NCI-H1417 (cell line): ENCODE results near the gene PTPRF.
"Not testable (repeated sequence)": the region's sequence is repeated elsewhere in the genome, so short reads cannot be mapped to it uniquely, and the experiment has no call there.

Experiments used
- DNase-seq, 3 experiments: peaks; one replicate each; lab custom pipeline; 2025; lab: John Stamatoyannopoulos, UW

PTPRF gene

DNA sequence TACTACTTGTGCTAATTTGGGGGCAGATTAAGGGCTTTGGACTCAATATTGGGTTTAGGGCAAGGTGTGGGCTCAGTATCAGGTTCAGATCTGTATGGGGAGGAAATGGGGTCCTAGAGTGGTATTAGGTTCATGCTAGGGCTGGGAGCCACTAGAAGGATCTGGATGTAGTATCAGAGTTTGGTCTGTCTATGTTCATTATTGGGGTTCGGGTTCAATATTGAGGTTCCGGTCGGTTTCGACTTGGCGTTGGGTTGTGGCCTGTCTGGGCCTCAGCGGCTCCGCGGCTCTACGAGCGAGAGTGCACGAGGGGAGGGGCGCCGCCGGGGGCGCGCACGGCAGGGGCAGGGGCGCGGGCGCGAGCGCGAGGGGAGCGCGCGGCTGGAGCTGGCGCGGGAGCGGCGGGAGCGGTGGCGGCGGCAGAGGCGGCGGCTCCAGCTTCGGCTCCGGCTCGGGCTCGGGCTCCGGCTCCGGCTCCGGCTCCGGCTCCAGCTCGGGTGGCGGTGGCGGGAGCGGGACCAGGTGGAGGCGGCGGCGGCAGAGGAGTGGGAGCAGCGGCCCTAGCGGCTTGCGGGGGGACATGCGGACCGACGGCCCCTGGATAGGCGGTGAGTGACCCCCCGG lies at the start of gene PTPRF:
PTPRF (plus strand) TSS at position 401 of the 624 bp plus-strand sequence. CDS start 14,193 bp downstream, outside the sequence.
- peak; percentile 75 to 82 (median 80) for DNase-seq

DNA sequence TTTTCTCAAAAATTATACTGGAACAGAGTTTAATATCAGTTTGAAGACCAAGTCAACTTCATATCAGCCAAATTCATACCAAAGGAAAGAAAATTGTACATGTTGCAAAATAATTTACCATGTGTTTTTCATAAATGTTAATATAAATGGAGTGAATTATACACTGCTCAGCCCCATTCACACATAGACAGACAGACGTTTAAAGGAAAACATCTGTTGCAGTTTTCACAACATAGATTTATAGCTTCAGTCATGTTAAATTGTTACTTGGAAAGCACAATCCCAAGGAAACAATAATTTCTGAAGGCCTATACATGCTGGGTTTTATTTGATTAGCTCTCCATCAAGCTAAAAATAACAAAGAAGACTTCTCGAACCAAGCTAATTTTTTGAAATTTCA lies 49.2 kb upstream of the PTPRF start:
- peak in 1 of 3 experiments; percentile 41 for DNase-seq

DNA sequence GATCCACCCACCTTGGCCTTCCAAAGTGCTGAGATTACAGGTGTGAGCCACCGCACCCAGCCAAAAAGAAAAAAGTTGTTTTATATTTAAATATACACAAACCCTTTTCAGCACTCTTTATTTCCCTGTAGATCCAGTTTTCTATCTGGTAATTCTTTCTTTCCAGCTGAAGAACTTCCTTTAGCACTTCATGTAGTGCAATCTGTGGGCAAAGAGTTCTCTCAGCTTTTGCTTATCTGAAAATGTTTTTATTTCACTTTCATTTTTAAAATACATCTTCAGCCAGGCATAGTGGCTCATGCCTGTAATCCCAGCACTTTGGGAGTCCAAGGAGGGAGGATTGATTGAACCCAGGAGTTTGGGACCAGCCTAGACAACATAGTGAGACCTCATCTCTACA lies 48.5 kb upstream of the PTPRF start:
- no peak for DNase-seq

DNA sequence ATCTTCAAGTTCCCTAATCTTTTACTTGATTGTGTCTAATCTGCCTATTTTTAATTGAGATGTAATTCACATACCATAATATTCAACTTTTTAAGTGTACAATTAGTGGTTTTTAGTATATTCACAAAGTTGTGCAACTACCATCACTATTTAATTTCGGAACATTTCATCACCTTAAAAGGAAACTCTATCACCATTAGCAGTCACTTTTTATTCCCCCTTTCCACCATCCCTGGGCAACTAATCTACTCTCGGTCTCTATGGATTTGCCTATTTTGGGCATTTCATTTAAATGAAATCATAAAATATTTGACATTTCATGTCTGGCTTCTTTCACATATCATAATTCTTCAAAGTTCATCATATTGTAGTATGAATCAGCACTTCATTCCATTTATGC lies 46.3 kb upstream of the PTPRF start:
- DNase-seq, result no peak

DNA sequence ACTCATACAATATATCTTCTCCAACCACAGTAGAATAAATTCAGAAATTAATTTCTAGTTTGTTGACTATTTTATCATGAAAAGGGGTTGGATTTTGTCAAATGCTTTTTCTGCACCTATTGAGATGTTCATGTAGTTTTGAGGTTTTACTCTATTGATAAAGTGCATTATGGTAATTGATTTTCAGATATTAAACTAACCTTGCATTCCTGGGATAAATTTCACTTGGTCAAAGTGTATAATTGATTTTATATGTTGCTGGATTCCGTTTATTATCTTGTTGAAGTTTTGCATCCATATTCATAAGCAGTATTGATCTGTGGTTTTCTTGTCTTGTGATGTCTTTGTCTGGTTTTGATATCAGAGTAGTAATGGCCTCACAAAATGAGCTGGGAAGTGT lies 42.5 kb upstream of the PTPRF start:
- no peak for DNase-seq

DNA sequence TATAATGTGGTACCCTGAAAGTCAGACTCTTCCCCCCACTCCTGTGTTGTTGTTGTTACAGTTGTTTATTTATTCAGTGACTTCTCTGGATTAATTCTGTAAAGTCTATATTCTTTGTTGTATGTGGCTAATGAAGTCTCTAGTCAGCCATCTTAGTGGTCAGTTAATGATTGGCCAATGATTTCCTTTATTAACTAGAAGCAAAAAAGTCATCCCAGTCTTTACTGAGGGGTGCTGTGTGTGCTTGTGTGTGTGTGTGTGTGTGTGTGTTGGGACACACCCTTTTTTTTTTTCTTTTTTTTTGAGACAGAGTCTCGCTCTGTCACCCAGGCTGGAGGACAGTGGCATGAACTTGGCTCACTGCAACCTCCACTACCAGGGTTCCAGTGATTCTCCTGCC lies 39.6 kb upstream of the PTPRF start:
- DNase-seq, result no peak

DNA sequence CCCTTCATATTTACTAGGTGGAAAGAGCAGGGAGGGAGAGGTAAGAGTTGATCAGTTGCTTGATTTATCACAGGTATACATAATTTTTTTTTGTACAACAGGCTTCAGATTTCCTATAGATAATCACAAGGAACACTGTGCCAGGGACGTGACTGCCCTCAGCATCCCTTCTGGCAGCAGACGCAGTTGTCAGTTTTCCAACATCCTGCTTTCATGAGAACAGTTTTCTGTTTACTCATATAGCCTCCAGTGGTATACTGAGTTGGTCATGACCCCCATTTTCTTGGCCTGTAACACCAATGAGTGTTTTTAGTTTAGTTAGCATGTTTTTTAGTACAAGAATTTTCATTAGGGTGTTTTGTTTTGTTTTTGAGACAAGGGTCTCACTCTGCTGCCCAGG lies 37.9 kb upstream of the PTPRF start:
- DNase-seq, result no peak

DNA sequence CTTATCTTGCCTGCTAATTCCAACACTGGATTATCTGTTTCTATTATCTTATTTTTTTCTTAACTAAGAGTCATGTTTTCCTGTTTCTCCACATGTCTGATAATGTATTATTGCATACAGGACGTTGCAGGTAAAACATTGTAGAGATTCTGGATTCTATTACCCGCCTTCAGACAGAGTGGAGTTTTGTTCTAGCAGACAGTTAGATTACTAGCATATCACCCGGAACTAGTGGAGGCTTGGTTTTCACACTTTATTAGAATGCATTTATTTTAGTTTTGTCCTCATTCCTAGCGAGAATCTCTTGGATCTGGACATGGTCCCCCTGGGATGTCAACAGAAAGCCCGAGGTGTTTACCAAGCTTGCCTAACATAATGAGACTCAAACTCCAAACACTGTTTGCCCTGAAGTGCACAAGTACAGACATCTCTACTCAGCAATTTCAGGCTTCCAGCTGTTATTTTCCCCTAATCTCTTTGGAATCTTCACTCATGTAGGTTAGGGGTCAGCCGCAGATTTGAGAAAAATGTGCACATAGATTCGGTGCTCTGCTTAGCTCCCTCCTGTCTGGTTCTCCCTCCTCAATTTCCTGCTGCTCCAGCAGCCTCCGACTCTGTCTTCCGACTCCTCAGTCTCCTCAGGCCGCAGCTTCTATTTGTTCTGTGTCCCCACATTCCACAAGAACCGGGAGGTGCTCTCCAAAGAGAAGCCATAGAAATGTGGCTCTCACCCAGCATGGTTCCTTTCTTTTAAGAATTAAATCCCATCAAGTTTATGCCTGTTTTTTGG lies 36.8 kb upstream of the PTPRF start:
- DNase-seq, result no peak

DNA sequence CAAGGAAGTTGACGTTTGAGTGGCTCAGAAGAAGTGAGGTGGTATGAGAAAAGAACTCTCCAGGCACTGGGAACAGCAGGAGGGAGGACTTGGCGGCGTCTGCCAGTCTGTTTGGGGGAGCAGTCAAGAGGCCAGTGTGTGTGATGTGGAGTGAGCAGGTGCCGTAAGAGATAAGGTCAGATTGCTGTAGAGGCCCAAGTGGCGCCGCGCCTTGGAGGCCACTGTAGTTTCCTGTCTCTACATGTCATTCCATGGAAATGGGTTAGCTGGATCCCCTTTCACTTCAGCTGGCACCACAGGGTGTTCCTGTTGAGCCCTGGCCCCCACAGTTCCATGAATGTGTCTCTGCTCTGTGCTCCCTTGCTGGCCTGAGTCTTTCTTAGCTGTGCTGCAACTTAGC lies 35.5 kb upstream of the PTPRF start:
- no peak for DNase-seq

DNA sequence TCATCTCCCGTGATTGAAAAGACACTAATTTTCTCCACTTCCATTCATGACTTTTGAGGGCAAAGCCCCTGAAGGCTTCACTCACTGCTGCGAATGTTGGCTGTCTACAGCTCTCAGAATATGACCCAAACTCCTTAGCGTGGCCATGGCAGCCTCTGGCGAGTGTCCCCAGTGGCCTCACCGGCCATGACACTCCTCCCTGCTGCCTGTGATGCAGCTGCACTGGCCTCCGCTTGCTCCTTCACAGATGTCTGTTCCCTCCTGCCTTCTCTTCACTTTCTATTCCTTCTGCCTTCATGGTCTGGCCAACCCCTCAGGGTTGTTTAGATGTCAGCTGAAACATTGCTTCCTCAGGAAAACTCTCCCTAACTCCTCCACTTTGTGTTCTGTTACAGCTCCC lies 30.8 kb upstream of the PTPRF start:
- DNase-seq, result no peak

DNA sequence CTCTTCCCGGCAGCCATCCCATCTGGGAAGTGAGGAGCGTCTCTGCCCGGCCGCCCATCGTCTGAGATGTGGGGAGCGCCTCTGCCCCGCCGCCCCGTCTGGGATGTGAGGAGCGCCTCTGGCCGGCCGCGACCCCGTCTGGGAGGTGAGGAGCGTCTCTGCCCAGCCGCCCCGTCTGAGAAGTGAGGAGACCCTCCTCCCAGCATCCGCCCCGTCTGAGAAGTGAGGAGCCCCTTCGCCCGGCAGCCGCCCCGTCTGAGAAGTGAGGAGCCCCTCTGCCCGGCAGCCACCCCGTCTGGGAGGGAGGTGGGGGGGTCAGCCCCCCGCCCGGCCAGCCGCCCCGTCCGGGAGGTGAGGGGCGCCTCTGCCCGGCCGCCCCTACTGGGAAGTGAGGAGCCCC lies 28.9 kb upstream of the PTPRF start:
- DNase-seq, result not testable (repeated sequence)

DNA sequence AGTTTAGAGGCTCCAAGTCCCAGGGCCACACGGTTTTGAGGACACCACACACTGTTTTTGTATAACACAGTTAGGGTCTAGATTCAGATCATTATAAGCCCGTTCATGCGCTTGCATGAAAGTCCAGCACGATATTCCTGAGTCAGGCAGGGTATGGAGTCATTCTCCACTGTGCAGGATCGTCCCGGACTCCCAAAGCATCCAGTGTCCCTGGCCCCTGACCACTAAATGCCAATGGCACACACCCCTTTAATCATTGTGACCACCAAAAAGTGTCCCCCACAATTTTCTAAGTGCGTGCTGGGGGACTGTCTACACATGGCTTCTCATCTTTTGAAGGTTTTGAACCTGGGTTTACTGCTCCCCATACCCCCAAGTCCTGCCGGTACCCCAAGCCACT lies 27.1 kb upstream of the PTPRF start:
- DNase-seq, result no peak

DNA sequence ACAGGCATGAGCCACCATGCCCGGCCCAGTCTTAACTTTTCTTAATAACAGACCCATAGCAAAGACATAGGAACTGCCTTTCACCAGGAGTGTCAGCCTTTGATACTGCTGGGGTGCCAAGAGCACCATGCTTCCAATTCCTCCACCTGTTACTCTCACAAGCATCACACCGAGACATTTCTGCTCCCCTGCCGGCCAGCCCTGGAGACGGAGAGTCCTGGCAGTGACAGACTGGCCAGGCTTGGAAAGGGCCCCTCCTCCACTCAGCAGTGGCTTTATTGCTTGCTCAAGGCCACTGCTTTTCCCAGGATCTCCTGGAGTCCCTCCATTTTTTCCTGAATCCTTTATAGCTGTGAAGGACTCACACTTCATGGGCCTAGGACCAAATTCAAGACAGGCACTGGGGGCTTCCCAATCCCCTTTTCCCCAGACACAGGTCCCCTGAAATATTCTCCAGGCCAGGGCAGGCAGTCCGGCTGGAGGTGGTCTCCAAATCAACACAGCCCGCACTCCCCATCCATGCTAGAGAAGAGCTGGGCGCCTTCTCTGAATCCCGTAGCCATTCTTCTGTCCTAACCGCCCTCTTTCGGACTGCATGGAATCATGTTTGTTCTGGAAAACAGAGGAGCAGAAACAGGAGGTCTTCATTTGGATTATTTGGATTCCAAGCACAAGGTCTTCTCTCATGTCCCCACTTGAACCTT lies 25.5 kb upstream of the PTPRF start:
- no peak for DNase-seq

DNA sequence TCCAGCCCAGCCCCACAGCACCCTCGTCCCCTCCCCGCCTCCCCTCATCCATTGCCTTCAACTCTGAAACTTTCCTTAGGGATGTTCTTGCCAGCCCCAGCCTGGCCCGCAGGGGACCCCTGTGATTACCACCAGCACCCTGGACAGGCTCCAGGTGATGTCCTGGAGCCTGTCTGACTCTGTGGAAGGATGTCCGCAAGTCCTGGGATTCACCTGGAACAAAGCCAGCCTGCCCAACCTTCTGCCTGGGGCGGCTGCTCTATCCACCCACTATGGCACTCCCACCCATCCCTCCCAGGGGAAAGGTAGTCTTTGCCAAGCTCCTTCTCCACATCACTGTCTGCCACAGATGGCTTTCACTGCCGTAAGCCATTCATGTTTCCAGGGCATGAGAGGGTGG lies 24.4 kb upstream of the PTPRF start:
- DNase-seq, result no peak

DNA sequence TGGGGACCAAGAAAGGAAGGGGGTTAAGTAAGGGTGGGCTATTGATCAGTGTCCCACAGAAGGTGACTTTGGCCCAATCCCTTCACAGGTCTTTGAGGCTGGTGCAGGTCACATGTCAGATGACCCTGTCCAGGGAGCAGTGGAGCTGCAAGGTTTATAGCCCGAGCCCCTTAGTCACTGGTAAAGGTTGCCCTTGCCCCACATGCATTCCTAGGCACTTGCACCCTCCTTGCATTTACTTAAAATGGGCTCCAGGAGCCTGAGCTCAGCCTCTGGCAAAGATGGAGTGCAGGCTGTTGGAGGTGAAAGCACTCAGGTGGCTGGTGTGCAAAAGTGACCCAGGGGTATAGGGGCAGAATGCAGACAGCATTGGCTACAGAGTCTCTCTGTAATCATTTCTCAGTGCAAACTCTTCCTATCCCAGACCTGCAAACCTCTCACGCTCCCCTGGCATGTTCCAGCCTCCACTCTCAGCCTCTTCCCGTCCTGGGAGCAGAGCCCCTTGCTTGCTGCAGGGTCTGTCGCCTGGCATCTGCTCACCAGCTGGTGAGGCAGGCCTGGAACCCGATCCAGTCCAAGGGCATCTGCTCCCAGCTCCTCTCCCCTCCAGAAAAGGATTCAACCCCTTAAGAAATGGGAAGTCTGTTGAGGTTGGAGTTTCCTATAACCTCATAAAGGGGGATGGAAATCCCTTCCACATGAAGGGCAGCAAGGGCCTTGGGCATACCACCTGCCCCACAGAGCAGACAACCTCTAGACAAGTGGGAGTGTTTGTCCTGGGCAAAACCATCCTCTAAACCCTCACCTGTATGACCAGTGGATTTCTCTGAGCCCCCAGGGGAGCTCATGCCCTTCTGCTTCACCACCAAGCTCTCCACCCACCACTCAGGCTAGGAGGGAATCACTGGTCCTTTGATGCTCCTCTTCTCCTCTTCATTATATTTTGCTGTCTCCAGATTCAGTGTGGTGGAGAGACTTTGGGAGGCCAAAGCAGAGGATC lies 23.1 kb upstream of the PTPRF start:
- DNase-seq, result no peak

DNA sequence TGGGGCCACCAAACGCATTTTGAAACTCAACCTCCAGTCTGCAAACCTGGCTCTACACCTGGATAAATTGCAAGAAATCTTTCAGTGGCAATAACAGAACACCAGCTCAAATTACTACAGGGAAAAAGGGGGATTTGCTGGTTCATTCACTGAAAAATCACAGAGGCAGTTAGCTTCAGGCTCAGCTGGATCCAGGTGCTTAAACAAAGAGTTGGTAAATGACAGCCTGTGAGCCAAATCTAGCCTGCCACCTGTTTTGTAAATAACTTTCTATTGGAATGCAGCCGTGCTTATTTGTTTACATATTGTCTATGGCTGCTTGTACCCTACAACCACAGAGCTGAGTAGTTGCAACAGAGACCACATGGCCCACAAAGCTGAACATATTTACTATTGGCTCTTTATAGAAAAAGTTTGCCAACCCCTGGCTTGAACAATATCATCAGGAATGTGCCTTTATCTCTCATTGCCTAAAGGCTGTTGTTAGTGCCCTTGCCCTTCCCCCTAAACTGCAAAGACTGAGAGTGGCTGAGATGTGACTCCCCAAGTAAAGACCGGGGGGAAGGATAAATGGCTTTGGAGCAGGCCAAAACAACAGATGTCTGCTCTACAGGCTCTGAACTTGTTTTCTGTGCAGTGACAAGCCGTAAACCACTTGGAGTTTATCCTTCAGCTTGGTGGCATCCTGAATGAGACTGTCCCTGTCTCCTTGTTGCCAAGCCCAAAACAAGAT lies 21.5 kb upstream of the PTPRF start:
- DNase-seq, result no peak

DNA sequence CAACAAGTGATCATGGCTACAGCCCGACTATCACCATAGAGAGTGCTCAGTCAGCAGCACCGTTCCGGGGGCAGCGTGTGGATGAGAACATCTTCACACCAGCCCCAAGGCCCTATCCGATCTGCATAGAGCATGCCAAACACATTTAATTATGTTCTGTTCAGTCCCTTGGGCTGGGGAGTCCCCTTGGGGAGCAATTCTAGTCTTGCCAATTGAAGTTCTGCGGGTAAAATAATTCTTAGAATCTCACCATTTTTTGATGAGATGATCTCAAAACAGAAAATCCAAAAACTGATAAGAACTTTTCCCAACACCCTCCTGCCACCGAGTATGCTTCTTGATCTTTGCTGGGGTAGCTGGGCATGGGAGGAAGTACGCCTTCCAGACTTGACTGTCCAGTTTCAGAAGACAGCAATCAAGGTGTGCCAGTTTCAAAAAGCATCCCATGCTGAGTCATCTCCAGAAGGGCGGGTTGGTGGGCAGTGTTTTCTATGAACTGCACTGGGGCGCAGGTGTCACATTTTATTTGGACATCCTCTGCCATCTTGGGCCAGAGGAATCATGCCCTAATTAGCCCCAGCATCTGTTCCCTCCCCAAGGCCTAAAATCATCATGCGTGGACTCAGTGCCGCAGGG lies 20.8 kb upstream of the PTPRF start:
- DNase-seq, result no peak

DNA sequence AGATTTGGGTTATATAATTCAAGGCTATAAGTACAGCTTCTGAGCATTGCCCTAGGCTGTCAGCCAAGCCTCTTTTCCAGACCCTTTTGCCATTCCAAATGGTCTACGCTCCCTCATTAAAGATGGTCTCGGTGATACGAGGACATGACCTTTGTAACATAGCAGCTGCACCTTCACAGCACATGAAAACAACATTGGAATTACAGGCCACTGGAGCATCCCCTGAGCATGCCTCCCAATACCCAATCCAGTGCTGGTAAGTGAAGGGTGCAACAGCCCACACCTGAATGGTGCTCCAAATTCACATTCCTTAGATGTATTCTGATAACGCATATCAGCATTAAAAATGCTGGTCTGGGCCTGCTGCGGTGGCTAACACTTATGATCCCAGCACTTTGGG lies 20.1 kb upstream of the PTPRF start:
- DNase-seq, result no peak

DNA sequence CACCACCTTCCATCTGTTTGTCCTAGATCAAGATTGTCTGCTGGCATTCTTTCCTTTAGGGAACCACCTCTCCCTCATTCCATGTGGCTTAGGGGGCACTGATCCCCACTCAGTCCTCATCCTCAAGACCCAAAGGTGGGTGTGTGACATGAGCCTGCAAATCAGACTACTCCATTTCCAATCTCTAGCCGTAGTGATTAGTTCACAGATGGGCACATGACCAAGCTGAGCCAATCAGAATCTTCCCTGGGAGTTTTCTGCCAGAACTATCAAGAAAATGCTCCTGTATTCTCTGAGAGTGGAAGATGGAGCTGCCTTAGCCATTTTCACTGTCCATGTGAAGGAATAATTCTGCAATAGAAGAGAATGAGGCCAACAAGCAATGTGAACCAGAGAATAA lies 19.3 kb upstream of the PTPRF start:
- no peak for DNase-seq

DNA sequence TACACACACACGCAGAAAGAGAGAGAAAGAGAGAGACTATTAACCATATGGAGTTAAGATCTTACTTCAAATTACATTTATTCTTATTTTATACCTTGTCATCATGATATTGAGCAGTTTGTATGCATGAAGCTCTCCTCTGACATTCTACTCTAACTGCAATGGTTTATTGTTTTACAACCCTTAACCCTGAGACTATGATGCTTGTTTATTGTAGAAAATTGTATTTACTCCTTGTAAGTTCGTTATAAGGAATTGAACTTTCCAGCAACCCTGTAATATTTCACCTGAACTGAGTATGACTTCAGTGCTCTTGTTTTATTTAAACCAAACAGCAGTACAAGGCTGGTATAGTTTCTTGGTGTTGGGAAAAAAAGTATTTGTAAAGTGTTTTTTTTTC lies 18.6 kb upstream of the PTPRF start:
- no peak for DNase-seq

DNA sequence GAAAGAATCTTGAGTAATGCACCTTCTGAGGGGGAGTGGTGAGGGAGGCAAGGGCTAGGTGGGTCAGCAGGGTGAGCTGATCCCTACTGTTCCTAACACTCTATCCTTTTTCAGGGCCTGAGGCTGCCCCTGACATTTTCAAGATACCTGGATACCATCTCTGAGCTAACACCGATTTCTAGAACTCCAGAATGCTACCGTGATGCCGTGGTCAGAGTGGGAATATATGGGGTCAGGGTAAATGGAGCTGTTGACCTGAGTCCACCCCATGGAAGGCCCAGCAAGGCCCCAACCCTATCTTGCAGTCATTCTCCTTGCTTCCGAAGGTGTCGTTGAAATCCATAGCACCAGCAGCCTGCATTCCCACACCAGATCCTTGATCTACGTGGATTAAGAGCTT lies 18.0 kb upstream of the PTPRF start:
- DNase-seq, result no peak
